Liver (tissue), 9 donors: ENCODE measurements around the gene ARCN1. TPM values are rescaled to one million over a fixed set of nuclear protein-coding genes. Genes with fewer than 3 reads are reported as not detected.

ENCODE experiments used
- DNase-seq: peaks from one replicate; pipeline ENCODE4 v3.0.0-alpha.2; 2017; ENCODE audit warnings: low spot score
- H3K27ac ChIP-seq, 2 donors: one replicate each; pipeline ENCODE4 v1.7.0; 2013; ENCODE audit warnings: inconsistent platforms in 2 of 2, low read length in 2 of 2, control low read depth in 1 of 2, low read depth in 1 of 2, mild to moderate bottlenecking in 1 of 2
- H3K27me3 ChIP-seq, 4 donors: one replicate each; pipeline versions ENCODE4 v1.6.1 to v1.7.0; 2013; ENCODE audit warnings: low read length in 3 of 4, inconsistent platforms in 1 of 4, mild to moderate bottlenecking in 1 of 4, moderate library complexity in 1 of 4; ENCODE audit not compliant: control insufficient read depth in 4 of 4, insufficient read depth in 4 of 4
- H3K36me3 ChIP-seq, 4 donors: one replicate each; pipeline versions ENCODE4 v1.6.1 to v1.7.0; 2013; ENCODE audit warnings: low read length in 3 of 4, mild to moderate bottlenecking in 3 of 4, low read depth in 1 of 4, moderate library complexity in 1 of 4; ENCODE audit not compliant: control insufficient read depth in 4 of 4, insufficient read depth in 3 of 4
- H3K4me1 ChIP-seq, 4 donors: one replicate each; pipeline versions ENCODE4 v1.6.1 to v1.7.0; 2013; ENCODE audit warnings: low read length in 3 of 4, mild to moderate bottlenecking in 3 of 4, moderate library complexity in 1 of 4; ENCODE audit not compliant: control insufficient read depth in 4 of 4, insufficient read depth in 4 of 4
- H3K4me3 ChIP-seq, 3 donors: one replicate each; pipeline versions ENCODE4 v1.6.1 to v1.7.0; 2013; ENCODE audit warnings: low read length in 3 of 3, control low read depth in 1 of 3, low read depth in 1 of 3, mild to moderate bottlenecking in 1 of 3
- H3K9ac ChIP-seq, 2 donors: one replicate each; pipeline ENCODE4 v1.7.0; 2013; ENCODE audit warnings: low read length in 2 of 2, mild to moderate bottlenecking in 2 of 2, moderate library complexity in 2 of 2, control low read depth in 1 of 2, low read depth in 1 of 2
- H3K9me3 ChIP-seq, 4 donors: one replicate each; pipeline versions ENCODE4 v1.6.1 to v1.7.0; 2013; ENCODE audit warnings: low read length in 3 of 4; ENCODE audit not compliant: control insufficient read depth in 4 of 4
- CTCF ChIP-seq: fragments of 150-350 bp; IDR thresholded peaks from 2 replicates; pipeline ENCODE4 v1.5.1; 2017; ENCODE audit warnings: improper control_type of control experiment, low read depth, low read length; ENCODE audit not compliant: missing input control
- EGR1 ChIP-seq, 2 donors: IDR thresholded peaks; 2 replicates each; pipeline ENCODE4 v1.6.1; 2016 to 2018; ENCODE audit warnings: antibody characterized with exemption in 2 of 2, low read depth in 2 of 2
- FOXA1 ChIP-seq: IDR thresholded peaks from 2 replicates; pipeline ENCODE4 v1.6.1; 2016; ENCODE audit warnings: antibody characterized with exemption
- FOXA2 ChIP-seq: IDR thresholded peaks from 2 replicates; pipeline ENCODE4 v1.6.1; 2016; ENCODE audit warnings: antibody characterized with exemption
- GABPA ChIP-seq, 2 donors: IDR thresholded peaks in 1 of 2; conservative IDR thresholded peaks in 1 of 2; 2 replicates each; pipeline ENCODE4 v1.6.1; 2016; ENCODE audit warnings: antibody characterized with exemption in 2 of 2, mild to moderate bottlenecking in 1 of 2, moderate library complexity in 1 of 2
- HNF4A ChIP-seq, 2 donors: conservative IDR thresholded peaks; 2 replicates each; pipeline ENCODE4 v1.6.1; 2016; ENCODE audit warnings: antibody characterized with exemption in 2 of 2, mild to moderate bottlenecking in 2 of 2
- HNF4G ChIP-seq: IDR thresholded peaks from 2 replicates; pipeline ENCODE4 v1.6.1; 2016; ENCODE audit warnings: antibody characterized with exemption
- JUND ChIP-seq, 2 donors: IDR thresholded peaks; 2 replicates each; pipeline ENCODE4 v1.6.1; 2016; ENCODE audit warnings: antibody characterized with exemption in 2 of 2
- MAX ChIP-seq: IDR thresholded peaks from 2 replicates; pipeline ENCODE4 v1.6.1; 2016; ENCODE audit warnings: antibody characterized with exemption
- NR2F2 ChIP-seq: IDR thresholded peaks from 2 replicates; pipeline ENCODE4 v1.6.1; 2016; ENCODE audit warnings: antibody characterized with exemption
- RAD21 ChIP-seq, 2 donors: IDR thresholded peaks; 2 replicates each; pipeline ENCODE4 v1.6.1; 2016; ENCODE audit warnings: antibody characterized with exemption in 2 of 2, mild to moderate bottlenecking in 2 of 2
- REST ChIP-seq: IDR thresholded peaks from 2 replicates; pipeline ENCODE4 v1.6.1; 2016; ENCODE audit warnings: antibody characterized with exemption, mild to moderate bottlenecking
- RXRA ChIP-seq, 2 donors: IDR thresholded peaks; 2 replicates each; pipeline ENCODE4 v1.6.1; 2017 to 2018; ENCODE audit warnings: antibody characterized with exemption in 2 of 2, mild to moderate bottlenecking in 1 of 2
- SP1 ChIP-seq: IDR thresholded peaks from 2 replicates; pipeline ENCODE4 v1.6.1; 2018; ENCODE audit warnings: antibody characterized with exemption, mild to moderate bottlenecking
- TAF1 ChIP-seq: conservative IDR thresholded peaks from 2 replicates; pipeline ENCODE4 v1.6.1; 2016; ENCODE audit warnings: antibody characterized with exemption, mild to moderate bottlenecking
- YY1 ChIP-seq: IDR thresholded peaks from 2 replicates; pipeline ENCODE4 v1.6.1; 2016; ENCODE audit warnings: antibody characterized with exemption, mild to moderate bottlenecking
- ZBTB33 ChIP-seq: IDR thresholded peaks from 2 replicates; pipeline ENCODE4 v1.6.1; 2016; ENCODE audit warnings: antibody characterized with exemption
- WGBS: extraction: QIAGEN DNeasy Blood & Tissue Kit; methylation state at CpG from one replicate; pipeline ENCODE4 v1.1.7; 2013; 5-methylcytosine and 5-hydroxymethylcytosine counted together
- polyA plus RNA-seq, 2 donors: library from polyadenylated mRNA; stranded (reverse) in 1 of 2; unstranded in 1 of 2; fragments of 200-250 nt in 1 of 2; fragments of >200 nt in 1 of 2; fragmentation: Nextera tagmentation in 1 of 2; extraction: Ambion mirVana in 1 of 2; gene quantifications; one replicate each; pipeline versions ENCODE4 v1.2.1 to v1.2.3, GENCODE V29; 2013 to 2015
- total RNA-seq, 2 donors: library from RNA; depleted of rRNA; stranded (reverse); fragments of >200 nt; gene quantifications; one replicate each; pipeline ENCODE4 v1.2.3, GENCODE V29; 2014
- TF ChIP-seq, protein P1 (sequence below): IDR thresholded peaks from 2 replicates; pipeline ENCODE4 v1.6.1; 2016; ENCODE audit warnings: antibody characterized with exemption
- donor health status: healthy.
- donor health status: healthy.
- donor health status: healthy.
- donor health status: healthy.
- donor health status: healthy.

ARCN1 gene
- total and polyA plus RNA-seq, 4 donors: 36.7 to 95.4 (median 51.8) TPM

DNA sequence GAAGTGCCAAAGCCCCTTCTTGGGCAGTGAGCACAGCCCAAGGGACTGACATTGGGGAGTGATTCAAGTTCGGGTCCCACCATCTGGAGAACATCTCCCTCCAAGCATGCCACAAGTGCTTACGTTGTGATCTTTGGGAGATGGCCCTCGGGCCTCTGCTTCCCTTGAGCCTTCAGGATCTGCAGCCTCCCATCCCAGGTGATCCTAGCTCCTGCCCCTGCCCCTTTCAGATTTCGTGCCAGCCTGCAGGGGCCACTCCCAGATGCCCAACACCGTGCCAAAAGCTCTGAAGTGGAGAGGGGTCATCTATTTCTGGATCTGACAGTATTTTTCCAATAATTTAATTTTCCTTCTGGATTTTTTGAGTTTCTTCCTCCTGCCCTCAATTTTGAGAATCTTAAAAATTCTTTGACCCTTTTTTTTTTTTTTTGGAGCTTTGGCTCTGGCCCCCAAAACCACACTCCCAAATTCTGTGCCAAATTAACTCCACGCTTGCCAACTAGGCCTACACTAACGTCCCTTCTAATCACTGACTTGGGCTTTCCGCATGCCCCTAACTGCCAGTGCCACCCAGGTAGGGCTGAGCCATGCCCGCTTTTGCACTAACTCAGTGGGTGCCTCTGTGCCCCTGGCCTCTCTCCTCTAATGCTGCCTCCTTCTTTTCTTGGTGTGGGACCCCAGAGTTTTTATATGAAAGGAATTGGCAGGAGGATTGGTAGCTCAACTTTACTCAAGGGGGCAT, 60.5 kb downstream of the ARCN1 start:
- H3K9me3 ChIP-seq: no peaks in the 10 kb centered on the region
- DNase-seq: no peak
- no peak overlapping the region for H3K4me3 ChIP-seq
- no peaks in the 10 kb centered on the region for H3K27me3 ChIP-seq
- no peak overlapping the region for H3K27ac ChIP-seq
- peaks cover 0 to 15% (median 9%) of the 10 kb centered on the region in 4 donors for H3K4me1 ChIP-seq
- TF ChIP-seq RXRA (IDR thresholded peaks at IDR 0.05) (no peak), FOXA2 (no peak), FOXA1 (no peak), CTCF (no peak), SP1 (no peak), RAD21 (IDR thresholded peaks at IDR 0.05) (no peak), YY1 (no peak), NR2F2 (no peak), MAX (no peak), REST (no peak), JUND (IDR thresholded peaks at IDR 0.05) (no peak), HNF4G (no peak), GABPA (IDR thresholded peaks at IDR 0.05 in 1 of 2, conservative IDR thresholded peaks at IDR 0.05 in 1 of 2) (no peak), TAF1 (no peak), HNF4A (conservative IDR thresholded peaks at IDR 0.05) (no peak), EGR1 (IDR thresholded peaks at IDR 0.05; ENCODE audit: low read depth in 2 of 2) (no peak), ZBTB33 (no peak)
- TF ChIP-seq, protein P1, sequence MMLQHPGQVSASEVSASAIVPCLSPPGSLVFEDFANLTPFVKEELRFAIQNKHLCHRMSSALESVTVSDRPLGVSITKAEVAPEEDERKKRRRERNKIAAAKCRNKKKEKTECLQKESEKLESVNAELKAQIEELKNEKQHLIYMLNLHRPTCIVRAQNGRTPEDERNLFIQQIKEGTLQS: no peak
- no peak overlapping the region for H3K9ac ChIP-seq
- WGBS: 90% methylated on average over 9 of the region's 9 CpGs
- no peaks in the 10 kb centered on the region for H3K36me3 ChIP-seq
